ENCODE data around the gene FER.

GRCh38 chr5:109006129-109006528 lies 258.4 kb downstream of the FER start:
- TF ChIP-seq ELF1 (CRISPR knock-in tag; IDR thresholded peaks at IDR 0.05): no peak
- no peak for TF ChIP-seq ARID2 (CRISPR knock-in tag; IDR thresholded peaks at IDR 0.05; ENCODE audit: borderline replicate concordance)
- no peak for TF ChIP-seq ATF4 (CRISPR knock-in tag; IDR thresholded peaks at IDR 0.05)
- TF ChIP-seq ZNF431 (CRISPR knock-in tag; IDR thresholded peaks at IDR 0.05; ENCODE audit: borderline replicate concordance, low read depth): no peak
- no peak for TF ChIP-seq ZNF576 (CRISPR knock-in tag; IDR thresholded peaks at IDR 0.05)
- no peak for TF ChIP-seq GTF3A (CRISPR knock-in tag; conservative IDR thresholded peaks at IDR 0.05)
- no peak for TF ChIP-seq POLR2A (IDR thresholded peaks at IDR 0.05; ENCODE audit: insufficient read depth in 1 of 2, low read depth in 2 of 2, low read length in 2 of 2)
- TF ChIP-seq ZNF547 (CRISPR knock-in tag; IDR thresholded peaks at IDR 0.05): no peak
- TF ChIP-seq PHF20 (CRISPR knock-in tag; IDR thresholded peaks at IDR 0.05): no peak
- no peak for TF ChIP-seq EZH2 (conservative IDR thresholded peaks at IDR 0.05; ENCODE audit: low read depth, low read length)
- TF ChIP-seq GMEB1 (CRISPR knock-in tag; IDR thresholded peaks at IDR 0.05; ENCODE audit: borderline replicate concordance): no peak
- TF ChIP-seq CENPT (CRISPR knock-in tag; IDR thresholded peaks at IDR 0.05; ENCODE audit: low read depth): no peak
- TF ChIP-seq ZNF207 (IDR thresholded peaks at IDR 0.05; ENCODE audit: borderline replicate concordance): no peak

Data from HepG2 (cell line).